Mesenchymal stem cell (in vitro differentiated cells and primary cell): ENCODE measurements around the gene RUBCN.
"Not testable (repeated sequence)": the region's sequence is repeated elsewhere in the genome, so short reads cannot be mapped to it uniquely, and the experiment has no call there.

ENCODE experiments used
- DNase-seq: peaks from one replicate; pipeline ENCODE4 v3.0.0-alpha.2; 2013
- H2AFZ ChIP-seq: one replicate; pipeline ENCODE4 v1.6.1; 2013; ENCODE audit warnings: low read depth, mild to moderate bottlenecking, control low read depth, inconsistent platforms, low read length, moderate library complexity
- H2AK5ac ChIP-seq: 2 replicates; pipeline ENCODE4 v1.6.1; 2013; ENCODE audit warnings: low read length, moderate library complexity, mild to moderate bottlenecking, inconsistent platforms; ENCODE audit not compliant: severe bottlenecking
- H2BK120ac ChIP-seq: one replicate; pipeline ENCODE4 v1.6.1; 2013; ENCODE audit warnings: low read depth, mild to moderate bottlenecking, inconsistent platforms, low read length, moderate library complexity
- H2BK12ac ChIP-seq, 2 experiments: one replicate each; pipeline ENCODE4 v1.6.1; 2013; ENCODE audit warnings: inconsistent platforms in 2 of 2, low read length in 2 of 2, mild to moderate bottlenecking in 2 of 2, moderate library complexity in 2 of 2, control low read depth in 1 of 2
- H2BK15ac ChIP-seq: one replicate; pipeline ENCODE4 v1.6.1; 2013; ENCODE audit warnings: mild to moderate bottlenecking, low read depth, inconsistent platforms; ENCODE audit not compliant: poor library complexity, severe bottlenecking
- H2BK5ac ChIP-seq: 2 replicates; pipeline ENCODE4 v1.6.1; 2013; ENCODE audit warnings: low read depth, mild to moderate bottlenecking, low read length, control low read depth, inconsistent platforms; ENCODE audit not compliant: poor library complexity, severe bottlenecking
- H3K14ac ChIP-seq, 2 experiments: one replicate each; pipeline ENCODE4 v1.6.1; 2013; ENCODE audit warnings: inconsistent platforms in 2 of 2, low read length in 2 of 2, control low read depth in 1 of 2, mild to moderate bottlenecking in 1 of 2, moderate library complexity in 1 of 2
- H3K18ac ChIP-seq, 2 experiments: one replicate each; pipeline ENCODE4 v1.6.1; 2013; ENCODE audit warnings: inconsistent platforms in 2 of 2, low read length in 2 of 2, control low read depth in 1 of 2, low read depth in 1 of 2, mild to moderate bottlenecking in 1 of 2
- H3K23ac ChIP-seq, 2 experiments: one replicate each; pipeline ENCODE4 v1.6.1; 2013; ENCODE audit warnings: inconsistent platforms in 2 of 2, low read length in 2 of 2, mild to moderate bottlenecking in 2 of 2, moderate library complexity in 2 of 2, control low read depth in 1 of 2
- H3K27ac ChIP-seq: 2 replicates; pipeline ENCODE4 v1.5.1; 2013; ENCODE audit warnings: mild to moderate bottlenecking, moderate library complexity, low read length, control low read depth, inconsistent platforms; ENCODE audit not compliant: poor library complexity, severe bottlenecking
- H3K27me3 ChIP-seq, 2 experiments: 2 replicates each; pipeline versions ENCODE4 v1.6.1 to v1.7.0; 2013; ENCODE audit warnings: low read length in 2 of 2, mild to moderate bottlenecking in 2 of 2, moderate library complexity in 2 of 2, control low read depth in 1 of 2, inconsistent platforms in 1 of 2; ENCODE audit not compliant: control insufficient read depth in 1 of 2, insufficient read depth in 1 of 2
- H3K36me3 ChIP-seq, 2 experiments: 2 replicates each; pipeline versions ENCODE4 v1.6.1 to v1.7.0; 2013; ENCODE audit warnings: low read length in 2 of 2, control low read depth in 1 of 2, inconsistent platforms in 1 of 2, low read depth in 1 of 2, mild to moderate bottlenecking in 1 of 2; ENCODE audit not compliant: insufficient read depth in 2 of 2, control insufficient read depth in 1 of 2
- H3K4ac ChIP-seq, 2 experiments: one replicate each; pipeline ENCODE4 v1.6.1; 2013; ENCODE audit warnings: inconsistent platforms in 2 of 2, low read length in 2 of 2, mild to moderate bottlenecking in 2 of 2, moderate library complexity in 2 of 2, control low read depth in 1 of 2, low read depth in 1 of 2
- H3K4me1 ChIP-seq: 2 replicates; pipeline ENCODE4 v1.6.1; 2013; ENCODE audit warnings: low read depth, low read length, control low read depth; ENCODE audit not compliant: control insufficient read depth, insufficient read depth
- H3K4me2 ChIP-seq: 2 replicates; pipeline ENCODE4 v1.6.1; 2013; ENCODE audit warnings: low read length, mild to moderate bottlenecking, inconsistent platforms; ENCODE audit not compliant: poor library complexity, severe bottlenecking
- H3K4me3 ChIP-seq, 2 experiments: 2 replicates each; pipeline versions ENCODE4 v1.5.1 to v1.7.0; 2013; ENCODE audit warnings: low read length in 2 of 2, mild to moderate bottlenecking in 2 of 2, control low read depth in 1 of 2, low read depth in 1 of 2; ENCODE audit not compliant: insufficient read depth in 1 of 2
- H3K79me1 ChIP-seq: replicated peaks from 2 replicates; pipeline ENCODE4 v1.6.1; 2013; ENCODE audit warnings: mild to moderate bottlenecking, control low read depth, low read length, inconsistent platforms; ENCODE audit not compliant: poor library complexity, severe bottlenecking
- H3K9ac ChIP-seq: 2 replicates; pipeline ENCODE4 v1.7.0; 2013; ENCODE audit warnings: mild to moderate bottlenecking, low read length, moderate library complexity
- H3K9me3 ChIP-seq: 2 replicates; pipeline ENCODE4 v1.7.0; 2013; ENCODE audit warnings: mild to moderate bottlenecking, low read length; ENCODE audit not compliant: control insufficient read depth
- H4K8ac ChIP-seq: one replicate; pipeline ENCODE4 v1.6.1; 2013; ENCODE audit warnings: inconsistent platforms, mild to moderate bottlenecking, low read length, moderate library complexity
- H4K91ac ChIP-seq: one replicate; pipeline ENCODE4 v1.6.1; 2013; ENCODE audit warnings: mild to moderate bottlenecking, low read length, inconsistent platforms
- WGBS: methylation state at CpG from one replicate; pipeline ENCODE4 v1.1.7; 2013; ENCODE audit warnings: mixed read lengths; 5-methylcytosine and 5-hydroxymethylcytosine counted together

Gene RUBCN

GRCh38 chr3:197736010-197736490 is 654 bp downstream of the RUBCN start:
- Histone ChIP-seq H3K27ac (no peak overlapping the region), H3K27me3 (no peaks in the 10 kb centered on the region), H3K18ac (peak overlapping the region in 1 of 2 experiments; percentile 4), H3K4ac (no peak overlapping the region), H2BK15ac (no peak overlapping the region), H3K9me3 (no peaks in the 10 kb centered on the region), H2BK12ac (no peak overlapping the region), H3K36me3 (peaks cover 0 to 2% of the 10 kb centered on the region in 2 experiments), H3K23ac (no peak overlapping the region), H2BK120ac (no peak overlapping the region), H2AK5ac (no peak overlapping the region), H3K4me2 (peak overlapping the region; percentile 95), H4K8ac (no peak overlapping the region), H3K4me1 (peaks cover 7% of the 10 kb centered on the region), H3K9ac (peak overlapping the region; percentile 88), H4K91ac (no peak overlapping the region), H2AFZ (peak overlapping the region; percentile 97), H3K4me3 (peak overlapping the region; percentile 89 to 99), H3K79me1 (peaks cover 12% of the 10 kb centered on the region), H3K14ac (no peak overlapping the region), H2BK5ac (no peak overlapping the region)
- peak; percentile 47 for DNase-seq
- 1% methylated on average over 17 of the region's 17 CpGs for WGBS

GRCh38 chr3:197734667-197735318 is 1.9 kb downstream of the RUBCN start:
- peaks cover 12% of the 10 kb centered on the region for H3K79me1 ChIP-seq
- 87% methylated on average over 7 of the region's 7 CpGs for WGBS
- DNase-seq = no peak
- H3K4me2 ChIP-seq = no peak overlapping the region
- H2AK5ac ChIP-seq = no peak overlapping the region
- no peak overlapping the region for H2AFZ ChIP-seq
- peaks cover 0 to 2% of the 10 kb centered on the region in 2 experiments for H3K36me3 ChIP-seq
- no peak overlapping the region for H3K23ac ChIP-seq
- H2BK15ac ChIP-seq = no peak overlapping the region
- no peak overlapping the region for H3K18ac ChIP-seq
- no peak overlapping the region for H2BK120ac ChIP-seq
- H4K91ac ChIP-seq = no peak overlapping the region
- H3K27me3 ChIP-seq = no peaks in the 10 kb centered on the region
- H3K9me3 ChIP-seq = no peaks in the 10 kb centered on the region
- H3K4me1 ChIP-seq = peaks cover 7% of the 10 kb centered on the region
- no peak overlapping the region for H3K14ac ChIP-seq
- H4K8ac ChIP-seq = no peak overlapping the region
- H2BK12ac ChIP-seq = no peak overlapping the region
- H3K4me3 ChIP-seq = no peak overlapping the region
- H3K27ac ChIP-seq = no peak overlapping the region
- H3K4ac ChIP-seq = no peak overlapping the region
- H3K9ac ChIP-seq = no peak overlapping the region
- no peak overlapping the region for H2BK5ac ChIP-seq

DNA sequence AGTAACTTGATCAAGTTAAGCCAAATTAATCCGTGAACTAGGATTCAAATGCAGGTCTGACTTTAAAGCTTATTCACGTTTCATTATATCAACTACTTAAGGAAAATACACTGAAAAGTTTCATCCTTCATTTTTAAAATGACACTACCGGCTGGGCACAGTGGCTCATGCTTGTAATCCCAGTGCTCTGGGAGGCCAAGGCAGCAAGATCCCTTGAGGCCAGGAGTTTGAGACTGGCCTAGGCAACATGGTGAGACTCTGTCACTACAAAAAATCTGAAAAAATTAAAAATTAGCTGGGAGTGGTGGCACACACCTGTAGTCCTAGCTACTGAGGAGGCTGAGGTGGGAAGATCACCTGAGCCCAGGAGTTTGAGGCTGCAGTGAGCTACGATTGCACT is 3.7 kb downstream of the RUBCN start:
- H2AFZ ChIP-seq = no peak overlapping the region
- H2BK12ac ChIP-seq = no peak overlapping the region
- no peaks in the 10 kb centered on the region for H3K9me3 ChIP-seq
- H2BK5ac ChIP-seq = no peak overlapping the region
- H3K9ac ChIP-seq = no peak overlapping the region
- no peak overlapping the region for H4K91ac ChIP-seq
- H3K79me1 ChIP-seq = peaks cover 15% of the 10 kb centered on the region
- H3K23ac ChIP-seq = no peak overlapping the region
- H3K4ac ChIP-seq = no peak overlapping the region
- no peak overlapping the region for H3K4me3 ChIP-seq
- no peaks in the 10 kb centered on the region for H3K27me3 ChIP-seq
- H3K4me1 ChIP-seq = peaks cover 7% of the 10 kb centered on the region
- H3K36me3 ChIP-seq = peaks cover 0 to 2% of the 10 kb centered on the region in 2 experiments
- H3K27ac ChIP-seq = no peak overlapping the region
- H4K8ac ChIP-seq = no peak overlapping the region
- H3K14ac ChIP-seq = no peak overlapping the region
- WGBS = 98% methylated on average over 3 of the region's 4 CpGs
- H2BK120ac ChIP-seq = no peak overlapping the region
- no peak for DNase-seq
- no peak overlapping the region for H2AK5ac ChIP-seq
- no peak overlapping the region for H3K4me2 ChIP-seq
- H2BK15ac ChIP-seq = no peak overlapping the region
- H3K18ac ChIP-seq = no peak overlapping the region

DNA sequence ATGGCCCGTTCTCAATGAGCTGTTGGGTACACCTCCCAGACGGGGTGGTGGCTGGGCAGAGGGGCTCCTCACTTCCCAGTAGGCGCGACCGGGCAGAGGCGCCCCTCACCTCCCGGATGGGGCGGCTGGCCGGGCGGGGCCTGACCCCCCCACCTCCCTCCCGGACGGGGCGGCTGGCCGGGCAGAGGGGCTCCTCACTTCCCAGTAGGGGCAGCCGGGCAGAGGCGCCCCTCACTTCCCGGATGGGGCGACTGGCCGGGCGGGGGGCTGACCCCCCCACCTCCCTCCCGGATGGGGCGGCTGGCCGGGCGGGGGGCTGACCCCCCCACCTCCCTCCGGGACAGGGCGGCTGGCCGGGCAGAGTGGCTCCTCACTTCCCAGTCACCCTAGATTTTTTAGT is 5.2 kb downstream of the RUBCN start:
- H3K27me3 ChIP-seq, H4K91ac ChIP-seq, H2BK120ac ChIP-seq, H3K9me3 ChIP-seq, H3K4ac ChIP-seq, H2BK12ac ChIP-seq, H3K27ac ChIP-seq, H3K4me3 ChIP-seq, H2AFZ ChIP-seq, H3K23ac ChIP-seq, H4K8ac ChIP-seq, H3K9ac ChIP-seq, H2BK15ac ChIP-seq, H3K4me2 ChIP-seq, H2AK5ac ChIP-seq, DNase-seq, H2BK5ac ChIP-seq, H3K36me3 ChIP-seq, H3K14ac ChIP-seq, H3K18ac ChIP-seq, H3K4me1 ChIP-seq: not testable (repeated sequence)
- peaks cover 18% of the 10 kb centered on the region for H3K79me1 ChIP-seq
- WGBS = 100% methylated on average over 6 of the region's 27 CpGs
